ENCODE results near the gene OSBP2.

Gene OSBP2

DNA sequence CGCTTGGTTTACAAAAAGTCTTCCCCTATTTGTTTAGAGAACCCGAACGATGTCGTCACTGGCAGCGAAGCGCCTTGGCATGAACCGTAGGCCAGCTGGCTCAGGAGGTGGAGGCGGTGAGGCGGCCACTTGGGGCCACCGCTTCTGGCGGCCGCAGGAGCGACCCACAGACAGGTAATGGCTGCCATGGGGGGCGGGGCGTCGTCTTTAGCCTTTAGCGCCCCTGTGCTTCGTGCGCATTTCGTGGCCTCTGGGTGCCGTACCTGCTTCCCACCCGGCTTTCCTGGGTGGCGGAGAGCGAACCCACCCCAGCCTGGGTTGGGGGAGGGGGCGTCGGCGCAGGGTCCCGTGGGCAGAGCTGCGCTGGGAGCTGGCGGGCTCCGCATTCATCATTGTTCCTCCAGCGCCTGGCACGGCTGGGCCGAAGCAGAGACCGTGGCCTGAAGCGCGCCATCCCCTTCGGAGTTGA is 469 bp upstream of the OSBP2 start:
- peak overlapping the region; percentile 63 for H4K12ac ChIP-seq (ENCODE audit: low read depth, low read length)
- peak overlapping the region; percentile 85 for H3K4me2 ChIP-seq (ENCODE audit: low read length)
- no peak overlapping the region for H2AK5ac ChIP-seq (ENCODE audit: low read length)
- no peak overlapping the region for H3K27ac ChIP-seq (ENCODE audit: low read depth, low read length)
- peaks cover 16% of the 10 kb centered on the region for H3K27me3 ChIP-seq (ENCODE audit: insufficient read depth, low read length)
- H3K23ac ChIP-seq (ENCODE audit: low read length) = no peak overlapping the region
- DNase-seq = peak in 1 of 2 donors; percentile 24
- H3K9me3 ChIP-seq (ENCODE audit: insufficient read depth, low read depth, low read length) = peaks cover 4% of the 10 kb centered on the region
- no peak overlapping the region for H2BK120ac ChIP-seq (ENCODE audit: insufficient read depth, low read length, poor library complexity)
- H3K79me2 ChIP-seq (ENCODE audit: control insufficient read depth, insufficient read depth, low read length, poor library complexity) = no peaks in the 10 kb centered on the region
- no peak overlapping the region for H3K9ac ChIP-seq (ENCODE audit: low read length)
- no CpG with 5 or more reads among the region's 38 CpGs for WGBS (ENCODE audit: extremely low coverage, insufficient coverage, insufficient read length)
- H4K8ac ChIP-seq (ENCODE audit: low read depth, low read length) = peak overlapping the region; percentile 72
- H2BK12ac ChIP-seq (ENCODE audit: low read length) = no peak overlapping the region
- H3K4me3 ChIP-seq (ENCODE audit: low read depth, low read length) = peak overlapping the region; percentile 73
- H3K79me1 ChIP-seq (ENCODE audit: low read length) = peaks cover 4% of the 10 kb centered on the region
- H3K18ac ChIP-seq (ENCODE audit: low read length) = peak overlapping the region; percentile 87
- H3K36me3 ChIP-seq (ENCODE audit: control insufficient read depth in 1 of 2, insufficient read depth in 2 of 2, low read length in 2 of 2) = no peaks in the 10 kb centered on the region
- no peak overlapping the region for H3K4ac ChIP-seq (ENCODE audit: low read depth, low read length)
- H4K91ac ChIP-seq (ENCODE audit: low read depth, low read length) = peak overlapping the region; percentile 15
- H2BK5ac ChIP-seq (ENCODE audit: low read depth, low read length, poor library complexity) = no peak overlapping the region
- H2AFZ ChIP-seq (ENCODE audit: insufficient read depth, low read length, poor library complexity) = peak overlapping the region; percentile 85
- H3K4me1 ChIP-seq (ENCODE audit: control insufficient read depth in 1 of 2, insufficient read depth in 2 of 2, low read length in 2 of 2) = peaks cover 0 to 5% of the 10 kb centered on the region in 2 experiments
- peak overlapping the region; percentile 29 for H3K14ac ChIP-seq (ENCODE audit: low read length)

DNA sequence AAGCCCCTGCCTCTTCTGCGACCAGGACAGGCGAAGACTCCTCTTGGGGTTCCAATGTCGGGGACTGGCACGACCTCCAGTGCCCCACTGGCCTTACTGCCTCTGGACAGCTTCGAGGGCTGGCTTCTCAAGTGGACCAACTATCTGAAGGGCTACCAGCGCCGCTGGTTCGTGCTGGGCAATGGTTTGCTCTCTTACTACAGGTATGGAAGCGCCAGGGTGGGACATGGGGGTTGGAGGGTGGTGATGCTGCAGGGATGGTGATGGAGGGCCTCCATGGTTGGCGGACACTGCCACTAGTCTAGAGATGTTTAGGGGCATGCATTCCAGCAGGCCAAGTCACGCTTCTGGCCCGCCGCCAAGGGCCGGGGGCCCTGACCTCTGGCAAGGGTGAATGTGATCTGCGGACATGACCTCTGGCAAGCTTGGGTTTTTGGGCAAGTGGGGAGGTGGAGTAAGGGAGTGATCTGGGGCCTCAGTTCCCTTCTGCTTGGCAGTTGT is 727 bp downstream of the OSBP2 start:
- no peak overlapping the region for H3K27ac ChIP-seq (ENCODE audit: low read depth, low read length)
- peak overlapping the region; percentile 60 for H3K4me2 ChIP-seq (ENCODE audit: low read length)
- H4K12ac ChIP-seq (ENCODE audit: low read depth, low read length) = no peak overlapping the region
- no peaks in the 10 kb centered on the region for H3K36me3 ChIP-seq (ENCODE audit: control insufficient read depth in 1 of 2, insufficient read depth in 2 of 2, low read length in 2 of 2)
- no peak overlapping the region for H4K8ac ChIP-seq (ENCODE audit: low read depth, low read length)
- no peak for DNase-seq
- H2AFZ ChIP-seq (ENCODE audit: insufficient read depth, low read length, poor library complexity) = no peak overlapping the region
- H4K91ac ChIP-seq (ENCODE audit: low read depth, low read length) = no peak overlapping the region
- peaks cover 0 to 5% of the 10 kb centered on the region in 2 experiments for H3K4me1 ChIP-seq (ENCODE audit: control insufficient read depth in 1 of 2, insufficient read depth in 2 of 2, low read length in 2 of 2)
- WGBS (ENCODE audit: extremely low coverage, insufficient coverage, insufficient read length) = no CpG with 5 or more reads among the region's 15 CpGs
- no peak overlapping the region for H3K23ac ChIP-seq (ENCODE audit: low read length)
- no peak overlapping the region for H2BK120ac ChIP-seq (ENCODE audit: insufficient read depth, low read length, poor library complexity)
- H3K14ac ChIP-seq (ENCODE audit: low read length) = no peak overlapping the region
- H3K79me1 ChIP-seq (ENCODE audit: low read length) = peaks cover 4% of the 10 kb centered on the region
- H2AK5ac ChIP-seq (ENCODE audit: low read length) = no peak overlapping the region
- H3K4ac ChIP-seq (ENCODE audit: low read depth, low read length) = no peak overlapping the region
- H3K27me3 ChIP-seq (ENCODE audit: insufficient read depth, low read length) = peaks cover 16% of the 10 kb centered on the region
- H3K4me3 ChIP-seq (ENCODE audit: low read depth, low read length) = no peak overlapping the region
- no peaks in the 10 kb centered on the region for H3K79me2 ChIP-seq (ENCODE audit: control insufficient read depth, insufficient read depth, low read length, poor library complexity)
- H2BK5ac ChIP-seq (ENCODE audit: low read depth, low read length, poor library complexity) = no peak overlapping the region
- peaks cover 4% of the 10 kb centered on the region for H3K9me3 ChIP-seq (ENCODE audit: insufficient read depth, low read depth, low read length)
- H3K9ac ChIP-seq (ENCODE audit: low read length) = no peak overlapping the region
- no peak overlapping the region for H3K18ac ChIP-seq (ENCODE audit: low read length)
- no peak overlapping the region for H2BK12ac ChIP-seq (ENCODE audit: low read length)

DNA sequence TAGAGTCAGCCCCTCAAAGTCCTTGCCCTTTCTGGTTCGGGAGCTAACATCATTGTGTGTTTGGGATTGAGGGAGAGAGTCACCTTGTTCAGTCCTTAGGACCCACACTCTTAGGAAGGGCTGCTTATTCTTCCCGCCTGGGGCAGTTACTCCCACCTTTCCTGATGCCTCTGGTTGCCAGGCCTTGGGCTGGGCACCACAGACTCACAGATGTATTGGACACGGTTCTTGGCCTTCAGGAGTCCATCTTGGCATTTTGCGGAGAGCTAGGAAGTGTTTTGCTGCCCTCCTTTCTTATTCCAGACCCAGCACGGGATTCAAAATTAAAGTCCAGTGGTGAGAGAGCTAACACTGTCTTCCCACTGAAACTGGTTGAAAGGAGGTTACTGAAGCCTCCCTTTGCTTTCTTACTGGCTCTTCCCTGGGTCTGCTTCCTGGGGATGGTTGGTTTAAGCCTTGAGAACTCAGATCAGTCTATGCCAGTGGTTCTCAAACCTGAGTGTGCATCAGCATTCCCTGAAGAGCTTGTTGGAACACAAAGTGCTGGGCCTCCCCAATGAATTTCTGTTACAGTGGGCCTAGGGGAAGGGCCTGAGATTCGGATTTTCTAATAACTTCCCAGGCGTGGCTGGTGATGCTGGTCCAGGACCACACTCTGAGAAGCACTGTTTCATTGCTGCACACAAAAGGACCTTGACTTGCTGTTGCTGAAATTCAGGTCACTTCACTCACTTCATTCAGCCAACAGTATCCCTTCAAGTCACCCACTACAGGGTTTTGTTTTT is 1.4 kb downstream of the OSBP2 start:
- WGBS (ENCODE audit: extremely low coverage, insufficient coverage, insufficient read length) = no CpG with 5 or more reads among the region's 7 CpGs
- H3K36me3 ChIP-seq (ENCODE audit: control insufficient read depth in 1 of 2, insufficient read depth in 2 of 2, low read length in 2 of 2) = no peaks in the 10 kb centered on the region
- H3K4me3 ChIP-seq (ENCODE audit: low read depth, low read length) = no peak overlapping the region

DNA sequence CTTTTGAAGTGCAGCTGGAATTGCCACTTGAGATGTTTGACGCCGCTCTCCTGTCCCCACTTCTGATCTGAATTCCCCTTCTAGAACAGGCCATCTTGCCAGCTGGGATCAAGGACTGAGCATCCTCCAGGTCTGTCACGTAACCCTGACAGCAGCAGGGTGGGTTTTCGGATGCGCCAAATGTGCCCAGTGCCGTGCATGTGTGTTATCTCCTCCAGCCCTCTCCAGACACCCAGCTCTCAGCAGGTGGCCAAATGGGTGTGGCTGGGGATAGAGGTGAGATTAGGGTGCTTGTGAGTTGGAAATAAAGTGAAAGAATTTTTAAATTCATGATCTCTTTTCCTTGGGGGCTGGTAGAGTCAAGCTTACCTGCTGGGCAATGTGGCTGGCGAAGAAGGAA is 3.3 kb downstream of the OSBP2 start:
- Histone ChIP-seq H3K4me3 (ENCODE audit: low read depth, low read length) (no peak overlapping the region), H3K27ac (ENCODE audit: low read depth, low read length) (no peak overlapping the region), H2BK5ac (ENCODE audit: low read depth, low read length, poor library complexity) (no peak overlapping the region), H3K9me3 (ENCODE audit: insufficient read depth, low read depth, low read length) (peaks cover 4% of the 10 kb centered on the region), H3K4me1 (ENCODE audit: control insufficient read depth in 1 of 2, insufficient read depth in 2 of 2, low read length in 2 of 2) (peaks cover 0 to 5% of the 10 kb centered on the region in 2 experiments), H2AFZ (ENCODE audit: insufficient read depth, low read length, poor library complexity) (no peak overlapping the region), H3K18ac (ENCODE audit: low read length) (no peak overlapping the region), H3K79me1 (ENCODE audit: low read length) (peaks cover 4% of the 10 kb centered on the region), H4K8ac (ENCODE audit: low read depth, low read length) (no peak overlapping the region), H3K23ac (ENCODE audit: low read length) (no peak overlapping the region), H3K36me3 (ENCODE audit: control insufficient read depth in 1 of 2, insufficient read depth in 2 of 2, low read length in 2 of 2) (no peaks in the 10 kb centered on the region), H3K9ac (ENCODE audit: low read length) (no peak overlapping the region), H3K4me2 (ENCODE audit: low read length) (no peak overlapping the region), H3K4ac (ENCODE audit: low read depth, low read length) (no peak overlapping the region), H4K91ac (ENCODE audit: low read depth, low read length) (no peak overlapping the region), H3K14ac (ENCODE audit: low read length) (no peak overlapping the region), H2AK5ac (ENCODE audit: low read length) (no peak overlapping the region), H2BK120ac (ENCODE audit: insufficient read depth, low read length, poor library complexity) (no peak overlapping the region), H3K27me3 (ENCODE audit: insufficient read depth, low read length) (peaks cover 16% of the 10 kb centered on the region), H4K12ac (ENCODE audit: low read depth, low read length) (no peak overlapping the region), H2BK12ac (ENCODE audit: low read length) (no peak overlapping the region), H3K79me2 (ENCODE audit: control insufficient read depth, insufficient read depth, low read length, poor library complexity) (no peaks in the 10 kb centered on the region)
- DNase-seq = no peak
- no CpG with 5 or more reads among the region's 7 CpGs for WGBS (ENCODE audit: extremely low coverage, insufficient coverage, insufficient read length)

More for the DNA sequence above, 1.4 kb downstream of the OSBP2 start:
- H3K27ac ChIP-seq (ENCODE audit: low read depth, low read length) = no peak overlapping the region
- H3K4me2 ChIP-seq (ENCODE audit: low read length) = no peak overlapping the region
- H4K8ac ChIP-seq (ENCODE audit: low read depth, low read length) = no peak overlapping the region
- H3K9me3 ChIP-seq (ENCODE audit: insufficient read depth, low read depth, low read length) = peaks cover 4% of the 10 kb centered on the region
- H3K23ac ChIP-seq (ENCODE audit: low read length) = peak overlapping the region; percentile 23
- H2BK120ac ChIP-seq (ENCODE audit: insufficient read depth, low read length, poor library complexity) = no peak overlapping the region
- no peaks in the 10 kb centered on the region for H3K79me2 ChIP-seq (ENCODE audit: control insufficient read depth, insufficient read depth, low read length, poor library complexity)
- peaks cover 16% of the 10 kb centered on the region for H3K27me3 ChIP-seq (ENCODE audit: insufficient read depth, low read length)
- H2BK12ac ChIP-seq (ENCODE audit: low read length) = no peak overlapping the region
- DNase-seq = no peak
- H4K12ac ChIP-seq (ENCODE audit: low read depth, low read length) = no peak overlapping the region
- H3K18ac ChIP-seq (ENCODE audit: low read length) = no peak overlapping the region
- no peak overlapping the region for H2AFZ ChIP-seq (ENCODE audit: insufficient read depth, low read length, poor library complexity)
- H3K79me1 ChIP-seq (ENCODE audit: low read length) = peaks cover 4% of the 10 kb centered on the region
- H4K91ac ChIP-seq (ENCODE audit: low read depth, low read length) = no peak overlapping the region
- H3K4me1 ChIP-seq (ENCODE audit: control insufficient read depth in 1 of 2, insufficient read depth in 2 of 2, low read length in 2 of 2) = peaks cover 0 to 5% of the 10 kb centered on the region in 2 experiments
- no peak overlapping the region for H2BK5ac ChIP-seq (ENCODE audit: low read depth, low read length, poor library complexity)
- H3K4ac ChIP-seq (ENCODE audit: low read depth, low read length) = no peak overlapping the region
- H2AK5ac ChIP-seq (ENCODE audit: low read length) = no peak overlapping the region
- no peak overlapping the region for H3K14ac ChIP-seq (ENCODE audit: low read length)
- H3K9ac ChIP-seq (ENCODE audit: low read length) = no peak overlapping the region
